Testis (tissue), 3 donors: ENCODE data around the gene SIVA1. TPM values are rescaled to one million over a fixed set of nuclear protein-coding genes. Genes with fewer than 3 reads are reported as not detected.

Source experiments
- DNase-seq: peaks from one replicate; pipeline ENCODE4 v3.0.0-alpha.2; 2019
- H3K27ac ChIP-seq, 2 donors: fragments of 200-600 bp; sonication (generic); one replicate each; pipeline ENCODE4 v1.5.1; 2019
- H3K27me3 ChIP-seq: fragments of 200-600 bp; sonication (generic); one replicate; pipeline ENCODE4 v1.5.1; 2019
- H3K36me3 ChIP-seq: fragments of 200-600 bp; sonication (generic); one replicate; pipeline ENCODE4 v1.5.1; 2017; ENCODE audit warnings: low read depth; ENCODE audit errors: missing control alignments
- H3K4me1 ChIP-seq: fragments of 200-600 bp; sonication (generic); one replicate; pipeline ENCODE4 v1.5.1; 2019
- H3K4me3 ChIP-seq, 2 donors: fragments of 200-600 bp; sonication (generic); one replicate each; pipeline ENCODE4 v1.5.1; 2017 to 2019
- H3K9me3 ChIP-seq: fragments of 200-600 bp; sonication (generic); one replicate; pipeline ENCODE4 v1.5.1; 2017
- CTCF ChIP-seq, 3 experiments: fragments of 450-650 bp in 2 of 3; fragments of 200-600 bp in 1 of 3; sonication (generic) in 1 of 3; IDR thresholded peaks; one replicate each; pipeline ENCODE4 v1.5.1; 2016 to 2019; ENCODE audit warnings: antibody characterized with exemption in 3 of 3, mild to moderate bottlenecking in 2 of 3, moderate library complexity in 1 of 3
- POLR2A ChIP-seq: fragments of 450-650 bp; IDR thresholded peaks from one replicate; pipeline ENCODE4 v1.6.1; 2017; ENCODE audit warnings: antibody characterized with exemption, mild to moderate bottlenecking, moderate library complexity
- WGBS, 2 donors: methylation state at CpG; one replicate each; pipeline ENCODE4 v1.1.5; 2018; 5-methylcytosine and 5-hydroxymethylcytosine counted together
- intact Hi-C: fragments of 100-400 bp; cut with DNase I; formaldehyde crosslinking; loops from one replicate; pipeline ENCODE4 v1.15.1; 2023; ENCODE audit warnings: low total_unique reads
- polyA plus RNA-seq: library from polyadenylated mRNA; stranded (reverse); fragments of 350-450 nt; fragmentation: Illumina TruSeq; extraction: RNeasy Lipid Tissue Mini Kit (QIAGEN cat#74804); gene quantifications from one replicate; pipeline ENCODE4 v1.2.3, GENCODE V29; 2014; ENCODE audit warnings: low read depth, low replicate concordance; ENCODE audit not compliant: insufficient read depth
- total RNA-seq, 2 donors: library from RNA; depleted of rRNA; stranded (reverse); fragments of >200 nt; gene quantifications; one replicate each; pipeline ENCODE4 v1.2.3, GENCODE V29; 2016

Gene SIVA1
- total and polyA plus RNA-seq, 3 donors from 2014 or later, result 99.5 to 247 (median 236) TPM

GRCh38 chr14:104766863-104767633, 14.1 kb downstream of the SIVA1 start:
- intact Hi-C loops, result loop anchor here (10.0 kb wide), 1 partner anchor 278 kb away; no protein-coding TSS in a partner anchor
- H3K27me3 ChIP-seq, result no peaks in the 10 kb centered on the region

GRCh38 chr14:104767634-104767918, 14.6 kb downstream of the SIVA1 start:
- Histone ChIP-seq H3K27ac (no peak overlapping the region), H3K4me1 (peaks cover 11% of the 10 kb centered on the region), H3K9me3 (no peaks in the 10 kb centered on the region), H3K36me3 (no peaks in the 10 kb centered on the region), H3K4me3 (no peak overlapping the region), H3K27me3 (no peaks in the 10 kb centered on the region)
- WGBS, 2 donors, result 72 to 81% methylated on average over 5 of the region's 5 CpGs
- intact Hi-C loops, result loop anchor here (10.0 kb wide), 1 partner anchor 277 kb away; no protein-coding TSS in a partner anchor
- TF ChIP-seq CTCF (IDR thresholded peaks at IDR 0.05) (no peak), POLR2A (no peak)
- DNase-seq, result no peak

More at GRCh38 chr14:104766863-104767633, 14.1 kb downstream of the SIVA1 start:
- Histone ChIP-seq H3K9me3 (no peaks in the 10 kb centered on the region), H3K36me3 (no peaks in the 10 kb centered on the region), H3K4me3 (no peak overlapping the region), H3K4me1 (peaks cover 11% of the 10 kb centered on the region), H3K27ac (no peak overlapping the region)
- no peak for DNase-seq
- no peak for TF ChIP-seq CTCF (IDR thresholded peaks at IDR 0.05)
- TF ChIP-seq POLR2A, result no peak
- 94 to 95% methylated on average over 14 to 15 of the region's 15 CpGs for WGBS, 2 donors

DNA sequence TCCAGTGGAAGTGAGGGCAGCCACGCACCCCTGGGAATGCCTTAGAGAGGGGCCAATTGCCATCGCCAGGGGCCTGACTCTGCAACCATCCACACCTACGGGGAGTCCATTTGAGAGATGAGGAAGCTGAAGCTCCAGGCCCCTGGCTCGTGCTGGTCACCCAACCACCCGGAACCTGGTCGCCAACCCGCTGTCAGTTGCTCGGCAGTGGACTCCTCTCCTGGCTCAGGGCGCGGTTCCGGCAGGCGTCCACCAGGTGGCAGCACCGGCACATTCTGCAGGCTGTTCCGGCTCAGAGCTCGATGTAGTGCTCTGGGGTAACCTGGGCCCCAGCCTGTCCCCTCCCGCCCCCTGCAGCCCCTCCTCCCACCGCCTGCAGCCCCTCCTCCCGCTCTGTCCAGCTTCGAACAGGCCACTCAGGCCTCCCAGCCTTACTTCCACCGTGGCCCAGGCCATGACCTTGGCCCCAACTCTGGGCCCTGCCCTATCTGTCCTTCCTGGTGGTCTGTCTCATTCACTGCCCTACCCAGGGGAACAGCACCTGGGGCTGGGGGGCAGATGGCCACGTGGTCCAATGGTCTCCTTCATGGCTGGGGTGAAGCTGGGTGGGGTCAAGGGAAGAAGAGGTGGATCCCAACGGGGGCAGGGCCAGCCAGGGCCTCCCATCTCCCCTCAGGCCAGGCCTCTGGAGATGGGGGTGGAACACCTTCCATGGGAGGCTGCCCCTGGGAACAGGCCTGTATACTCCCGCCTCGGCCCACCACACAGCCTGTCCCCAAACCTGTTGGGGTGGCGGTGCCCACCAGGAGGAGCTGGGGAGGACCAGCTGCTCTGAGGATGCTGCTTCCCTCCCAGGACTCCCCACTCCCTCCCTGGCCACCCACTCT, 15.7 kb downstream of the SIVA1 start:
- Histone ChIP-seq H3K27me3 (no peaks in the 10 kb centered on the region), H3K36me3 (no peaks in the 10 kb centered on the region), H3K4me1 (peaks cover 11% of the 10 kb centered on the region), H3K4me3 (no peak overlapping the region), H3K9me3 (no peaks in the 10 kb centered on the region), H3K27ac (no peak overlapping the region)
- TF ChIP-seq CTCF (IDR thresholded peaks at IDR 0.05) (peak; percentile 87 to 97 (median 88)), POLR2A (no peak)
- DNase-seq, result peak; percentile 92
- 35 to 43% methylated on average over 12 to 22 of the region's 25 CpGs for WGBS, 2 donors
- intact Hi-C loops, result loop anchor here (10.0 kb wide), 1 partner anchor 276 kb away; no protein-coding TSS in a partner anchor

- Histone ChIP-seq H3K9me3 (no peaks in the 10 kb centered on the region), H3K27me3 (no peaks in the 10 kb centered on the region), H3K4me1 (peaks cover 11% of the 10 kb centered on the region), H3K4me3 (no peak overlapping the region), H3K27ac (no peak overlapping the region), H3K36me3 (no peaks in the 10 kb centered on the region)
- no peak for DNase-seq
- TF ChIP-seq POLR2A (no peak), CTCF (IDR thresholded peaks at IDR 0.05) (no peak)
- WGBS, 2 donors, result 77 to 79% methylated on average over 18 of the region's 18 CpGs
- intact Hi-C loops, result loop anchor here (10.0 kb wide), 1 partner anchor 275 kb away; no protein-coding TSS in a partner anchor
These were observed 16.6 kb downstream of the SIVA1 start for GRCh38 chr14:104769324-104770071.
